ENCODE data around the gene UNKL. TPM values are rescaled to one million over a fixed set of nuclear protein-coding genes. Genes with fewer than 3 reads are reported as not detected.

Gene UNKL
- total RNA-seq, 4 donors from 2014 or later = 31.8 to 38.8 (median 35.8) TPM

GRCh38 chr16:1349951-1350350 lies 64.6 kb downstream of the UNKL start:
- TF ChIP-seq CTCF (IDR thresholded peaks at IDR 0.05 in 4 of 5, conservative IDR thresholded peaks at IDR 0.05 in 1 of 5) (no peak), POLR2A (IDR thresholded peaks at IDR 0.05) (no peak)
- Histone ChIP-seq H3K4me1 (peaks cover 21 to 32% of the 10 kb centered on the region in 2 donors), H3K36me3 (peaks cover 0 to 19% of the 10 kb centered on the region in 2 donors), H3K27me3 (no peaks in the 10 kb centered on the region), H3K9me3 (no peaks in the 10 kb centered on the region), H3K27ac (no peak overlapping the region), H3K4me3 (no peak overlapping the region)
- intact Hi-C loops (cut with DNase I; ENCODE audit: low total_unique reads) = loop anchor here (2.0 kb wide), 1 partner anchor 41 kb away; the partner anchor contains the start of gene UBE2I
- in situ Hi-C loops (cut with MboI; ENCODE audit: low sequenced_read_pairs in 4 of 4) = no loop called here
- DNase-seq = no peak
- ATAC-seq = no peak

GRCh38 chr16:1349351-1349750 lies 65.2 kb downstream of the UNKL start:
- in situ Hi-C loops (cut with MboI; ENCODE audit: low sequenced_read_pairs in 4 of 4) = no loop called here
- TF ChIP-seq POLR2A (IDR thresholded peaks at IDR 0.05) (no peak), CTCF (IDR thresholded peaks at IDR 0.05 in 4 of 5, conservative IDR thresholded peaks at IDR 0.05 in 1 of 5) (no peak)
- ATAC-seq = no peak
- no peaks in the 10 kb centered on the region for H3K27me3 ChIP-seq
- H3K9me3 ChIP-seq = no peaks in the 10 kb centered on the region
- H3K27ac ChIP-seq = no peak overlapping the region
- intact Hi-C loops (cut with DNase I; ENCODE audit: low total_unique reads) = no loop called here
- H3K36me3 ChIP-seq = peaks cover 0 to 19% of the 10 kb centered on the region in 2 donors
- H3K4me1 ChIP-seq = peaks cover 21 to 32% of the 10 kb centered on the region in 2 donors
- DNase-seq = no peak
- H3K4me3 ChIP-seq = no peak overlapping the region

- no peak for DNase-seq
- intact Hi-C loops (cut with DNase I; ENCODE audit: low total_unique reads) (no loop called here), in situ Hi-C loops (cut with MboI; ENCODE audit: low sequenced_read_pairs in 4 of 4) (no loop called here)
- Histone ChIP-seq H3K27me3 (no peaks in the 10 kb centered on the region), H3K27ac (no peak overlapping the region), H3K36me3 (peaks cover 0 to 19% of the 10 kb centered on the region in 2 donors), H3K4me1 (peaks cover 21 to 29% of the 10 kb centered on the region in 2 donors), H3K4me3 (no peak overlapping the region), H3K9me3 (no peaks in the 10 kb centered on the region)
- TF ChIP-seq POLR2A (IDR thresholded peaks at IDR 0.05) (no peak), CTCF (IDR thresholded peaks at IDR 0.05 in 4 of 5, conservative IDR thresholded peaks at IDR 0.05 in 1 of 5) (no peak)
- no peak for ATAC-seq
Observed at GRCh38 chr16:1348926-1349325, 65.6 kb downstream of the UNKL start.

GRCh38 chr16:1348441-1348840 lies 66.1 kb downstream of the UNKL start:
- DNase-seq = no peak
- H3K4me3 ChIP-seq = no peak overlapping the region
- H3K36me3 ChIP-seq = peaks cover 0 to 19% of the 10 kb centered on the region in 2 donors
- in situ Hi-C loops (cut with MboI; ENCODE audit: low sequenced_read_pairs in 4 of 4) = no loop called here
- ATAC-seq = no peak
- H3K9me3 ChIP-seq = no peaks in the 10 kb centered on the region
- intact Hi-C loops (cut with DNase I; ENCODE audit: low total_unique reads) = no loop called here
- peaks cover 21 to 29% of the 10 kb centered on the region in 2 donors for H3K4me1 ChIP-seq
- H3K27me3 ChIP-seq = no peaks in the 10 kb centered on the region
- TF ChIP-seq POLR2A (IDR thresholded peaks at IDR 0.05) = no peak
- no peak for TF ChIP-seq CTCF (IDR thresholded peaks at IDR 0.05 in 4 of 5, conservative IDR thresholded peaks at IDR 0.05 in 1 of 5)
- no peak overlapping the region for H3K27ac ChIP-seq

- Histone ChIP-seq H3K36me3 (peaks cover 0 to 19% of the 10 kb centered on the region in 2 donors), H3K4me3 (no peak overlapping the region), H3K9me3 (no peaks in the 10 kb centered on the region), H3K27me3 (no peaks in the 10 kb centered on the region), H3K4me1 (peaks cover 17 to 27% of the 10 kb centered on the region in 2 donors), H3K27ac (no peak overlapping the region)
- ATAC-seq (no peak), DNase-seq (no peak)
- intact Hi-C loops (cut with DNase I; ENCODE audit: low total_unique reads) = no loop called here
- in situ Hi-C loops (cut with MboI; ENCODE audit: low sequenced_read_pairs in 4 of 4) = no loop called here
- TF ChIP-seq CTCF (IDR thresholded peaks at IDR 0.05 in 4 of 5, conservative IDR thresholded peaks at IDR 0.05 in 1 of 5) (no peak), POLR2A (IDR thresholded peaks at IDR 0.05) (no peak)
Observed at GRCh38 chr16:1347962-1348361, 66.5 kb downstream of the UNKL start.
